HCT116 (cell line): Measurements from ENCODE around the gene CHMP2A.

Source experiments
- YY1 ChIP-seq: IDR thresholded peaks from 2 replicates; pipeline ENCODE4 v1.6.1; 2011; ENCODE audit warnings: low read length, low read depth, moderate library complexity, mild to moderate bottlenecking; ENCODE audit not compliant: insufficient replicate concordance; ENCODE audit errors: extremely low read depth
- TF ChIP-seq, protein P1 (sequence below), 3 experiments: fragments of 200-600 bp in 1 of 3; sonication (generic) in 1 of 3; IDR thresholded peaks in 2 of 3; conservative IDR thresholded peaks in 1 of 3; 2 replicates each; pipeline ENCODE4 v1.5.1; 2012 to 2017; ENCODE audit warnings: low read depth in 2 of 3, low read length in 2 of 3, antibody characterized with exemption in 1 of 3, borderline replicate concordance in 1 of 3, control low read depth in 1 of 3, mild to moderate bottlenecking in 1 of 3, mixed read lengths in 1 of 3, mixed run types in 1 of 3, moderate library complexity in 1 of 3; ENCODE audit not compliant: insufficient read depth in 1 of 3

DNA sequence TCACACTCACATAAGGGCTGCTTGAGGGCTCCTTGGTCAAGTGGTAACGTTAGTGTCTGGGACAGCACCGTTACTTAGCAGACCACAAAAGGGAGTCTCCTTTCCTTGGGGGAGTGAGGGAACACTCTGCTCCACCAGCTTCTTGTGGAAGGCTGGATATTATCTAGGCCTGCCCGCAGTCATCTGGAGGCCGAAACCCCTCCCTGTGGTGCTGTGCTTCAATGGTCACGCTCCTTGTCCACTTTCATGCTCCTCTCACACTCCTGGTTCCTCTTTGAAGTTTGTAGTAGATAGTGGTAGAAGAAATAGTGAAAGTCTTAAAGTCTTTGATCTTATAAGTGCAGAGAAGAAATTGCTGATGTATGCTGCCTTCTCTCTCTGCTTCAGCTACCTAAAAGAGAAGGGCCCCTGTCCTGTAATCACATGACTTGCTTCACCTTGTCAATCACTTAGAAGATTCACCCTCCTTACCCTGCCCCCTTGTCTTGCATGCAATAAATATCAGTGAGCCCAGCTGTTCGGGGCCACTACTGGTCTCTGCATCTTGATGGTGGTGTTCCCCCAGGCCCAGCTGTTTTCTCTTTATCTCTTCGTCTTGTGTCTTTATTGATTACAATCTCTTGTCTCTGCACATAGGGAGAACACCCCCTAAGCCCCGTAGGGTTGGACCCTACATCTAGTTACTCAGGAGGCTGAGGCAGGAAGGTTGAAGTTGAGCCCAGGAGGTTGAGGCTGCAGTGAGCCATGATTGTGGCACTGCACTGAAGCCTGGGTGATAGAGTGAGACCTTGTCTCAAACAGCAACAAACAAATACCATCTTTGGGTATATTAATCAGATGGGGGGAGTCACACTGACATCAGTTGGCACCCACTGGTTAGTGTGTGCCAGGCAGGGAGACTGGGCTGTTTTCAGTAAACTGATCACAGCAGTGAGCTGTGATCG lies 29.9 kb upstream of the CHMP2A start:
- TF ChIP-seq, protein P1, sequence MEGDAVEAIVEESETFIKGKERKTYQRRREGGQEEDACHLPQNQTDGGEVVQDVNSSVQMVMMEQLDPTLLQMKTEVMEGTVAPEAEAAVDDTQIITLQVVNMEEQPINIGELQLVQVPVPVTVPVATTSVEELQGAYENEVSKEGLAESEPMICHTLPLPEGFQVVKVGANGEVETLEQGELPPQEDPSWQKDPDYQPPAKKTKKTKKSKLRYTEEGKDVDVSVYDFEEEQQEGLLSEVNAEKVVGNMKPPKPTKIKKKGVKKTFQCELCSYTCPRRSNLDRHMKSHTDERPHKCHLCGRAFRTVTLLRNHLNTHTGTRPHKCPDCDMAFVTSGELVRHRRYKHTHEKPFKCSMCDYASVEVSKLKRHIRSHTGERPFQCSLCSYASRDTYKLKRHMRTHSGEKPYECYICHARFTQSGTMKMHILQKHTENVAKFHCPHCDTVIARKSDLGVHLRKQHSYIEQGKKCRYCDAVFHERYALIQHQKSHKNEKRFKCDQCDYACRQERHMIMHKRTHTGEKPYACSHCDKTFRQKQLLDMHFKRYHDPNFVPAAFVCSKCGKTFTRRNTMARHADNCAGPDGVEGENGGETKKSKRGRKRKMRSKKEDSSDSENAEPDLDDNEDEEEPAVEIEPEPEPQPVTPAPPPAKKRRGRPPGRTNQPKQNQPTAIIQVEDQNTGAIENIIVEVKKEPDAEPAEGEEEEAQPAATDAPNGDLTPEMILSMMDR (IDR thresholded peaks at IDR 0.05 in 2 of 3, conservative IDR thresholded peaks at IDR 0.05 in 1 of 3; ENCODE audit: borderline replicate concordance in 1 of 3, insufficient read depth in 1 of 3, low read depth in 2 of 3, low read length in 2 of 3): no peak
- TF ChIP-seq YY1: no peak
